NT2/D1 (cell line): ENCODE results near the gene KRTAP3-2.

Experiments
- SUZ12 ChIP-seq: IDR thresholded peaks from 2 replicates; pipeline ENCODE4 v1.6.1; 2011; ENCODE audit not compliant: insufficient read length, insufficient read depth; ENCODE audit errors: extremely low read depth
- ZNF274 ChIP-seq: IDR thresholded peaks from 2 replicates; pipeline ENCODE4 v1.6.1; 2011; ENCODE audit warnings: mild to moderate bottlenecking, low read depth, low read length

DNA sequence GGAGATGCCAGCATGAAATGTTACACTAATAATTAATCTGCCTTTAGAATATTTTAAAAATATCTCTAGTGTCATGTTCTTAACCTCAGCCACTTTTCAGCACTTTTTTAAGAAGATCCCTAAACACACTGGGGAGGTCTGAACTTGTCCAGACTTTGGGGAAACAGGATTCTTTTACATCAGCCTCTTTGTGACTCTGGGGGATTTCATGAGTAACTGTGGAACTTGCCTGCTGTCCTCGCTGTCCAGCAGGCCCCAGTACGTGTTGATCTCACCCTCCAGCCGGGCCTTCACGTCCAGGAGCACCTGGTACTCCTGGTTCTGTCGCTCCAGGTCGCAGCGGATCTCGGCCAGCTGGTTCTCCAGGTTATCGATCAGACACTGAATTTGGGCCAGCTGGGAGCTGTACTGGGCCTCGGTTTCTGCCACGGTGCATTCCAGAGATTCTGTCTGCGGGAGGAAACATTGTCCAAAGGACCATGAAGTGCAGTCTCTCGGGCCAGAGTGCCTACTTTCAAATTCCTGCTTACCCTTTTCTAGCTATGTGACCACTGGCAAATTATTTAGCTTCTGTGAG is 21.0 kb downstream of the KRTAP3-2 start:
- no peak for TF ChIP-seq ZNF274
- no peak for TF ChIP-seq SUZ12
